Activated B cell treated with CpG ODN at 0.5 μM for 24 hours (primary cell): ENCODE results near the gene PGBD4. TPM values are rescaled to one million over a fixed set of nuclear protein-coding genes. Genes with fewer than 3 reads are reported as not detected.

Experiments used
- ATAC-seq: fragments of 200-7000 bp; cut with Tn5 transposase; one replicate; pipeline ENCODE4 v1.10.0; 2021; ENCODE audit warnings: low read depth, mild to moderate bottlenecking, moderate library complexity
- CTCF ChIA-PET: fragments of 350-600 bp; sonication (Branson Sonifier 250); formaldehyde crosslinking; loops from one replicate; lab custom pipeline; 2021; ENCODE audit warnings: antibody characterized with exemption; lab: Charles Lee
- POLR2A ChIA-PET: fragments of 350-600 bp; sonication (Branson Sonifier 250); formaldehyde crosslinking; loops from one replicate; lab custom pipeline; 2021; ENCODE audit warnings: antibody characterized with exemption; lab: Charles Lee
- DNase-seq: peaks from one replicate; pipeline ENCODE4 v3.0.0; 2022
- H3K27ac Mint-ChIP-seq: one replicate; pipeline ENCODE4 v1.8.0; 2020; ENCODE audit warnings: mixed read lengths
- H3K27me3 Mint-ChIP-seq: one replicate; pipeline ENCODE4 v1.8.0; 2021; ENCODE audit warnings: mixed read lengths
- H3K36me3 Mint-ChIP-seq: one replicate; pipeline ENCODE4 v1.8.0; 2021; ENCODE audit warnings: low read depth, mixed read lengths
- H3K4me1 Mint-ChIP-seq: one replicate; pipeline ENCODE4 v1.8.0; 2021; ENCODE audit warnings: mixed read lengths
- H3K4me3 Mint-ChIP-seq: one replicate; pipeline ENCODE4 v1.8.0; 2020; ENCODE audit warnings: mild to moderate bottlenecking, mixed read lengths
- H3K9me3 Mint-ChIP-seq: one replicate; pipeline ENCODE4 v1.8.0; 2020; ENCODE audit warnings: mixed read lengths
- CTCF ChIP-seq: fragments of 200-600 bp; IDR thresholded peaks from one replicate; pipeline ENCODE4 v1.8.0; 2022; ENCODE audit warnings: antibody characterized with exemption, mild to moderate bottlenecking
- intact Hi-C: fragments of 100-400 bp; cut with micrococcal nuclease; formaldehyde crosslinking; loops from one replicate; pipeline ENCODE4 v1.15.1; 2024
- total RNA-seq: library from RNA; stranded (reverse); gene quantifications from 2 replicates; pipeline ENCODE4 v1.2.3, GENCODE V29; 2022

The PGBD4 gene
- total RNA-seq, 1 donor from 2014 or later, result 5.3 TPM

GRCh38 chr15:34070003-34070402 lies 31.9 kb upstream of the PGBD4 start:
- DNase-seq (no peak), ATAC-seq (no peak)
- Mint-ChIP-seq H3K27ac (no peak overlapping the region), H3K36me3 (peaks cover 4% of the 10 kb centered on the region), H3K9me3 (no peaks in the 10 kb centered on the region), H3K4me1 (no peaks in the 10 kb centered on the region), H3K27me3 (no peaks in the 10 kb centered on the region), H3K4me3 (no peak overlapping the region)
- intact Hi-C loops, result no loop called here
- TF ChIP-seq CTCF, result no peak
- CTCF ChIA-PET, result no interaction called here
- POLR2A ChIA-PET, result no interaction called here

- ChIA-PET CTCF (no interaction called here), POLR2A (no interaction called here)
- Mint-ChIP-seq H3K4me1 (no peaks in the 10 kb centered on the region), H3K36me3 (peaks cover 12% of the 10 kb centered on the region), H3K27ac (no peak overlapping the region), H3K27me3 (no peaks in the 10 kb centered on the region), H3K4me3 (no peak overlapping the region), H3K9me3 (no peaks in the 10 kb centered on the region)
- intact Hi-C loops, result no loop called here
- TF ChIP-seq CTCF, result no peak
- no peak for ATAC-seq
- no peak for DNase-seq
These were observed 25.1 kb upstream of the PGBD4 start for GRCh38 chr15:34076785-34077184.

- H3K27ac Mint-ChIP-seq, result no peak overlapping the region
- ChIA-PET CTCF (no interaction called here), POLR2A (no interaction called here)
- intact Hi-C loops, result no loop called here
- H3K4me3 Mint-ChIP-seq, result no peak overlapping the region
- DNase-seq, result no peak
- ATAC-seq, result no peak
- no peaks in the 10 kb centered on the region for H3K27me3 Mint-ChIP-seq
- peaks cover 26% of the 10 kb centered on the region for H3K36me3 Mint-ChIP-seq
- no peaks in the 10 kb centered on the region for H3K4me1 Mint-ChIP-seq
- TF ChIP-seq CTCF, result no peak
- H3K9me3 Mint-ChIP-seq, result no peaks in the 10 kb centered on the region
These were observed 23.0 kb upstream of the PGBD4 start for GRCh38 chr15:34078900-34079299.

GRCh38 chr15:34079904-34080303 lies 22.0 kb upstream of the PGBD4 start:
- ATAC-seq (no peak), DNase-seq (no peak)
- no peak overlapping the region for H3K27ac Mint-ChIP-seq
- peaks cover 31% of the 10 kb centered on the region for H3K36me3 Mint-ChIP-seq
- CTCF ChIA-PET, result no interaction called here
- H3K4me3 Mint-ChIP-seq, result no peak overlapping the region
- intact Hi-C loops, result no loop called here
- POLR2A ChIA-PET, result no interaction called here
- no peaks in the 10 kb centered on the region for H3K9me3 Mint-ChIP-seq
- no peak for TF ChIP-seq CTCF
- no peaks in the 10 kb centered on the region for H3K4me1 Mint-ChIP-seq
- H3K27me3 Mint-ChIP-seq, result no peaks in the 10 kb centered on the region

GRCh38 chr15:34084086-34084485 lies 17.8 kb upstream of the PGBD4 start:
- no peaks in the 10 kb centered on the region for H3K4me1 Mint-ChIP-seq
- intact Hi-C loops, result no loop called here
- H3K9me3 Mint-ChIP-seq, result no peaks in the 10 kb centered on the region
- no peak overlapping the region for H3K4me3 Mint-ChIP-seq
- ChIA-PET CTCF (no interaction called here), POLR2A (no interaction called here)
- no peak for TF ChIP-seq CTCF
- DNase-seq (no peak), ATAC-seq (no peak)
- H3K36me3 Mint-ChIP-seq, result peaks cover 60% of the 10 kb centered on the region
- no peak overlapping the region for H3K27ac Mint-ChIP-seq
- H3K27me3 Mint-ChIP-seq, result no peaks in the 10 kb centered on the region
